ENCODE measurements around the gene NLGN1. TPM values are rescaled to one million over a fixed set of nuclear protein-coding genes. Genes with fewer than 3 reads are reported as not detected.

NLGN1 gene
- total RNA-seq, 2 donors from 2014 or later = 0.36 to 11.7 TPM

DNA sequence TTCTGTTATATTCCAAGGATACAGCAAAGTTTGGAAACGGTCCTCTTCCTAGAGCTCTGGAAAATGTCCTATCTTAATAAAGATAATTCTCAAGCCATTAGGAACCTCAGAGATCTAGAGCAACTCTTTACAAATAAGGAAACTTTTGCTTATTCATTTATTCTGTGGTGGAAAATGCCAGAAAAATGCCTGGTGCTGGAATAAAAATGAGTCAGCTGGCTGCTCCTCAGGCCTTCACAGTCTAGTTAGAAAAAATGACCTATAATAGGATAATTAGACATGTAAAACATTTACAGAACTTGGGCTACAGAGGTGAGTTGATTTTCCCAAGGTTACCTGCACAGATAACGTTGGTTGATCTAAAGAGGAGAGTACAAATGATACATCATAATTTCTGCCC, 372.5 kb downstream of the NLGN1 start:
- WGBS = 90% methylated on average over 2 of the region's 2 CpGs
- TF ChIP-seq POLR2AphosphoS5 (IDR thresholded peaks at IDR 0.05) (no peak), POLR2A (IDR thresholded peaks at IDR 0.05) (no peak)
- TF ChIP-seq, protein P1, sequence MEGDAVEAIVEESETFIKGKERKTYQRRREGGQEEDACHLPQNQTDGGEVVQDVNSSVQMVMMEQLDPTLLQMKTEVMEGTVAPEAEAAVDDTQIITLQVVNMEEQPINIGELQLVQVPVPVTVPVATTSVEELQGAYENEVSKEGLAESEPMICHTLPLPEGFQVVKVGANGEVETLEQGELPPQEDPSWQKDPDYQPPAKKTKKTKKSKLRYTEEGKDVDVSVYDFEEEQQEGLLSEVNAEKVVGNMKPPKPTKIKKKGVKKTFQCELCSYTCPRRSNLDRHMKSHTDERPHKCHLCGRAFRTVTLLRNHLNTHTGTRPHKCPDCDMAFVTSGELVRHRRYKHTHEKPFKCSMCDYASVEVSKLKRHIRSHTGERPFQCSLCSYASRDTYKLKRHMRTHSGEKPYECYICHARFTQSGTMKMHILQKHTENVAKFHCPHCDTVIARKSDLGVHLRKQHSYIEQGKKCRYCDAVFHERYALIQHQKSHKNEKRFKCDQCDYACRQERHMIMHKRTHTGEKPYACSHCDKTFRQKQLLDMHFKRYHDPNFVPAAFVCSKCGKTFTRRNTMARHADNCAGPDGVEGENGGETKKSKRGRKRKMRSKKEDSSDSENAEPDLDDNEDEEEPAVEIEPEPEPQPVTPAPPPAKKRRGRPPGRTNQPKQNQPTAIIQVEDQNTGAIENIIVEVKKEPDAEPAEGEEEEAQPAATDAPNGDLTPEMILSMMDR (IDR thresholded peaks at IDR 0.05) = no peak

DNA sequence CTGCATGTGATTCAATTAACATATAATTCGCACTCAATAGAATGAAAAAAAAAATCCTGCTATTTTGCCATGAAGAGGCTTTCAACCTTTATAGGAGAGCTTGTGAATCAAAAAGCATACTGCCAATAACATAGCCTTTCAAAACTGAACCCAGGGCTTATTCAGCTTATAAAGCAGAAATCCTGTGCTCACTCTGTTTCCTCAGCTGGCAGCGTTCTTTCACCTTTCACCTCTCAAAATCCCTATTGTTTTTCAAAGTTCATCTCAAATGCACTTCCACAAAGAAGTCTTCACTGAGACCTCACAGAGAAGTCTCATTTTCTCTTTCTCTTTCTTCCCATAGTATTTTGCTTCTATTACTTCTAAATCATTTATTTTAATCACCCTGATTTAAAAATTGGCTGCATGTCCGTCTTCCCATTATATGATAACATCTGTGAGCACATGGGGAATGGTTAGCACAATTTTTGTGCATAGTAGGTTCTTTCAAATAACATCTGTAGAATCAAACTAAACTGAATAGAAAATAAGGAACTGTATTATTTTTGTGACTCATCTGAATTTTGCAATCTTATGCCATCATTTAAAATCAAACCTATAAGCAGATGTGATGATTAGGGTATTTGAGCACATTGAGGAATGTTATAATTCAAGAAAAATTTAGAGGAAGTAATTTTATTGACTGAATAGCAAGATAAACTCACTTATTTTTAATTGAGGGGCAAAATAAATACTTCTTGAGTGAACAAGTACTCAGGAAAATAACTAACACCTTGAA, 373.4 kb downstream of the NLGN1 start:
- Histone ChIP-seq H3K9me3 (no peaks in the 10 kb centered on the region), H3K27ac (no peak overlapping the region), H3K4me1 (replicated peaks) (no peaks in the 10 kb centered on the region), H3K27me3 (replicated peaks; ENCODE audit: insufficient read depth) (no peaks in the 10 kb centered on the region), H3K36me3 (no peaks in the 10 kb centered on the region), H3K4me3 (no peak overlapping the region)
- intact Hi-C loops (cut with DNase I) = no loop called here
- TF ChIP-seq POLR2AphosphoS5 (IDR thresholded peaks at IDR 0.05) (no peak), POLR2A (IDR thresholded peaks at IDR 0.05) (no peak)
- TF ChIP-seq, protein P1 (IDR thresholded peaks at IDR 0.05) = no peak
- 90% methylated on average over 3 of the region's 3 CpGs for WGBS
- DNase-seq (ENCODE audit: low spot score) = no peak

More for the DNA sequence above, 372.5 kb downstream of the NLGN1 start:
- H3K27me3 ChIP-seq (replicated peaks; ENCODE audit: insufficient read depth) = no peaks in the 10 kb centered on the region
- H3K4me3 ChIP-seq = no peak overlapping the region
- H3K4me1 ChIP-seq (replicated peaks) = no peaks in the 10 kb centered on the region
- no peaks in the 10 kb centered on the region for H3K36me3 ChIP-seq
- intact Hi-C loops (cut with DNase I) = no loop called here
- no peak overlapping the region for H3K27ac ChIP-seq
- no peak for DNase-seq (ENCODE audit: low spot score)
- no peaks in the 10 kb centered on the region for H3K9me3 ChIP-seq

DNA sequence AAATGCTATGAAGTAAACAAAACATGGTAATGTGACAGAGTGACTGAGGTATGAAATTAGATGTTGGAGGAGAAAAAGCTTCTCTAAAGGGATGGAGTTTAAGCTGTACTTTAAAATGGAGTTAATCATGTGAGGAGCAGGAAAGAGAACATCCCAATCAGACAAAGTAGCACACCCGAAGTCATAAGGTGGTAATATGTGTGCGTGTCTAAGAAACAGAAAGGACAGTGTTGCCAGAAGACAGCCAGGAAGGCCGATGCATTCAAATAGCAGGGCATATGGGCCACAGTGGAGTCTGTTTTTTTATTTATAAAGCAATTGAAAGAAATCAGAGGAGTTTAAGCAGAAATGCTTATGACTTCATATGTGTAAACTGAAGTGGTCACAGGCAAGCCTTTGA, 376.3 kb downstream of the NLGN1 start:
- no peaks in the 10 kb centered on the region for H3K27me3 ChIP-seq (replicated peaks; ENCODE audit: insufficient read depth)
- no peaks in the 10 kb centered on the region for H3K9me3 ChIP-seq
- H3K27ac ChIP-seq = no peak overlapping the region
- H3K4me1 ChIP-seq (replicated peaks) = no peaks in the 10 kb centered on the region
- H3K36me3 ChIP-seq = no peaks in the 10 kb centered on the region
- TF ChIP-seq, protein P1 (IDR thresholded peaks at IDR 0.05) = no peak
- TF ChIP-seq POLR2AphosphoS5 (IDR thresholded peaks at IDR 0.05) = no peak
- no peak for TF ChIP-seq POLR2A (IDR thresholded peaks at IDR 0.05)
- WGBS = 92% methylated on average over 3 of the region's 3 CpGs
- no peak for DNase-seq (ENCODE audit: low spot score)
- H3K4me3 ChIP-seq = no peak overlapping the region
- intact Hi-C loops (cut with DNase I) = no loop called here

DNA sequence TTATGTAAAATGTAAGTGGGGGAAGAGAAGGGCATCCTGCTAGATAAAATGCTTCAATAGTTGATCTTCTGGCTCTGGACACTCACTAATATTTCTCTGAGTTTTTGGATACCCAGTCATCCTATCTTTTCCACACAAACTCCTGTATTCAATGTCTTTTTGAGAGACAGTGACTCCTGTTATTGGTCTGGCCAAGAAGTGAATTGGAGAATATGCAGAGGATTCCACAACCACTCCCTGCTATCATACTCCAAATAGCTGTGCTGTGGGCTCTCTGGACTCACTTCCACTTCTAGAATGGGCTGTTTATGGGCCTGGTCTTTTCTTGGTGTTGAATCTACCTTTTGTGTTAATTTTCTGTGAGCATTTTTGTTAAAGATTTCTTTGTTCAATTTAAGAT, 376.8 kb downstream of the NLGN1 start:
- Histone ChIP-seq H3K4me1 (replicated peaks) (no peaks in the 10 kb centered on the region), H3K27me3 (replicated peaks; ENCODE audit: insufficient read depth) (no peaks in the 10 kb centered on the region), H3K27ac (no peak overlapping the region), H3K9me3 (no peaks in the 10 kb centered on the region), H3K4me3 (no peak overlapping the region), H3K36me3 (no peaks in the 10 kb centered on the region)
- DNase-seq (ENCODE audit: low spot score) = no peak
- intact Hi-C loops (cut with DNase I) = no loop called here
- no peak for TF ChIP-seq POLR2AphosphoS5 (IDR thresholded peaks at IDR 0.05)
- no peak for TF ChIP-seq POLR2A (IDR thresholded peaks at IDR 0.05)
- TF ChIP-seq, protein P1 (IDR thresholded peaks at IDR 0.05) = no peak

DNA sequence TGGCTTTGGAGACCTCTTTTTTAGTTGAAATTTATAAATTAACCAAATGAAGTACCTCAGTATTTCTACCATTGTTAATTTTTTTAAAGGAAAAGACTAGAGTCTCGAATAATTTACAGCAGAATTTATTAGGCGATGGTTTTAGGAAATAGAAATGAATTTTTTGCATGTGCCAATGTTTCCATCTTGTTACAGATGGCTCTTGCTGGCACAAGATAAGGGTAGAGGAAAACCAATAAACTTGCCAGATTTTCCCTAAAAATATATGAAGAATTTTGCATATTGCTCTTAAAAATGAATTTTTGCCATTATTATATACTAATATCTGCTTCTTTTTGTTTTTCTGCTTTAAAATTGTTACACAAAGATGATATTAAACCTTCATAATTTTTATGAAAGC, 380.7 kb downstream of the NLGN1 start:
- no peak for DNase-seq (ENCODE audit: low spot score)
- 94% methylated on average over 2 of the region's 2 CpGs for WGBS
- Histone ChIP-seq H3K27ac (no peak overlapping the region), H3K27me3 (replicated peaks; ENCODE audit: insufficient read depth) (no peaks in the 10 kb centered on the region), H3K36me3 (no peaks in the 10 kb centered on the region), H3K9me3 (no peaks in the 10 kb centered on the region), H3K4me1 (replicated peaks) (no peaks in the 10 kb centered on the region), H3K4me3 (no peak overlapping the region)
- intact Hi-C loops (cut with DNase I) = no loop called here
- TF ChIP-seq, protein P1 (IDR thresholded peaks at IDR 0.05) = no peak
- TF ChIP-seq POLR2AphosphoS5 (IDR thresholded peaks at IDR 0.05) = no peak
- no peak for TF ChIP-seq POLR2A (IDR thresholded peaks at IDR 0.05)
